Measurements from ENCODE around the gene TTC39B. TPM values are rescaled to one million over a fixed set of nuclear protein-coding genes. Genes with fewer than 3 reads are reported as not detected.

The TTC39B gene
- polyA plus RNA-seq, 1 experiment: 11.4 TPM

- peaks cover 3% of the 10 kb centered on the region; the same call in 1 of the 2 replicates for H3K9me3 ChIP-seq (ENCODE audit: control insufficient read depth, insufficient read depth, low read length)
- H3K4me3 ChIP-seq (ENCODE audit: low read depth, low read length): peak overlapping the region; percentile 34
- POLR2A ChIA-PET: interaction anchor here (2.3 kb wide), 1 partner anchor 11 kb away, joined by 7 read pairs; the partner anchor contains the start of gene TTC39B
- no peaks in the 10 kb centered on the region for H3K27me3 ChIP-seq (ENCODE audit: control insufficient read depth, insufficient read depth, low read length)
- no peak for TF ChIP-seq CTCF (IDR thresholded peaks at IDR 0.05; ENCODE audit: low read depth, low read length)
- CTCF ChIA-PET: interaction anchor here (1.0 kb wide), 1 partner anchor 8 kb away, joined by 3 read pairs; no protein-coding TSS in a partner anchor
- no peak for DNase-seq (ENCODE audit: low read depth, low spot score)
- peak overlapping the region; percentile 83 for H3K27ac ChIP-seq (ENCODE audit: low read depth, low read length)
Observed at GRCh38 chr9:15295761-15296405, 11.1 kb downstream of the TTC39B start.

- Histone ChIP-seq H3K4me3 (ENCODE audit: low read depth, low read length) (no peak overlapping the region), H3K9me3 (ENCODE audit: control insufficient read depth, insufficient read depth, low read length) (peaks cover 3% of the 10 kb centered on the region; the same call in 1 of the 2 replicates), H3K27me3 (ENCODE audit: control insufficient read depth, insufficient read depth, low read length) (no peaks in the 10 kb centered on the region), H3K27ac (ENCODE audit: low read depth, low read length) (no peak overlapping the region)
- CTCF ChIA-PET: interaction anchor here (0.6 to 0.9 kb wide), 2 partner anchors 9 to 40 kb away, joined by 3 to 5 read pairs; no protein-coding TSS in a partner anchor
- POLR2A ChIA-PET: interaction anchor here (0.6 kb wide), 1 partner anchor 16 kb away, joined by 3 read pairs; no protein-coding TSS in a partner anchor
- no peak for TF ChIP-seq CTCF (IDR thresholded peaks at IDR 0.05; ENCODE audit: low read depth, low read length)
- DNase-seq (ENCODE audit: low read depth, low spot score): no peak
Observed at GRCh38 chr9:15294604-15295003, 12.4 kb downstream of the TTC39B start.

GRCh38 chr9:15293804-15294316 lies 13.2 kb downstream of the TTC39B start:
- POLR2A ChIA-PET: no interaction called here
- Histone ChIP-seq H3K27me3 (ENCODE audit: control insufficient read depth, insufficient read depth, low read length) (no peaks in the 10 kb centered on the region), H3K27ac (ENCODE audit: low read depth, low read length) (no peak overlapping the region), H3K4me3 (ENCODE audit: low read depth, low read length) (no peak overlapping the region), H3K9me3 (ENCODE audit: control insufficient read depth, insufficient read depth, low read length) (peaks cover 3% of the 10 kb centered on the region; the same call in 1 of the 2 replicates)
- TF ChIP-seq CTCF (IDR thresholded peaks at IDR 0.05; ENCODE audit: low read depth, low read length): no peak
- CTCF ChIA-PET: interaction anchor here (0.9 kb wide), 1 partner anchor 40 kb away, joined by 3 read pairs; no protein-coding TSS in a partner anchor
- no peak for DNase-seq (ENCODE audit: low read depth, low spot score)

GRCh38 chr9:15293084-15293483 lies 13.9 kb downstream of the TTC39B start:
- no peak overlapping the region for H3K4me3 ChIP-seq (ENCODE audit: low read depth, low read length)
- no peaks in the 10 kb centered on the region for H3K27me3 ChIP-seq (ENCODE audit: control insufficient read depth, insufficient read depth, low read length)
- POLR2A ChIA-PET: no interaction called here
- H3K9me3 ChIP-seq (ENCODE audit: control insufficient read depth, insufficient read depth, low read length): peaks cover 2% of the 10 kb centered on the region
- no peak overlapping the region for H3K27ac ChIP-seq (ENCODE audit: low read depth, low read length)
- TF ChIP-seq CTCF (IDR thresholded peaks at IDR 0.05; ENCODE audit: low read depth, low read length): no peak
- no peak for DNase-seq (ENCODE audit: low read depth, low spot score)
- CTCF ChIA-PET: interaction anchor here (0.9 kb wide), 1 partner anchor 14 kb away, joined by 4 read pairs; the partner anchor contains the start of gene TTC39B

GRCh38 chr9:15289603-15290002 lies 17.4 kb downstream of the TTC39B start:
- POLR2A ChIA-PET: interaction anchor here (0.7 kb wide), 1 partner anchor 43 kb away, joined by 4 read pairs; no protein-coding TSS in a partner anchor
- H3K9me3 ChIP-seq (ENCODE audit: control insufficient read depth, insufficient read depth, low read length): no peaks in the 10 kb centered on the region; the same call in 1 of the 2 replicates
- H3K27ac ChIP-seq (ENCODE audit: low read depth, low read length): peak overlapping the region; percentile 40
- no peak overlapping the region for H3K4me3 ChIP-seq (ENCODE audit: low read depth, low read length)
- TF ChIP-seq CTCF (IDR thresholded peaks at IDR 0.05; ENCODE audit: low read depth, low read length): no peak
- CTCF ChIA-PET: no interaction called here
- no peaks in the 10 kb centered on the region for H3K27me3 ChIP-seq (ENCODE audit: control insufficient read depth, insufficient read depth, low read length)
- no peak for DNase-seq (ENCODE audit: low read depth, low spot score)
